PC-9 (cell line): ENCODE data around the gene CLEC18A.

Source experiments
- CTCF ChIP-seq: fragments of 200-600 bp; sonication (generic); conservative IDR thresholded peaks from 2 replicates; pipeline ENCODE4 v1.6.1; 2017; ENCODE audit warnings: mixed run types, antibody characterized with exemption, mild to moderate bottlenecking, moderate library complexity
- EZH2 ChIP-seq: fragments of 200-600 bp; sonication (generic); IDR thresholded peaks from 2 replicates; pipeline ENCODE4 v1.8.0; 2017; ENCODE audit warnings: antibody characterized with exemption, low read depth

GRCh38 chr16:69904495-69905170 is 46.5 kb upstream of the CLEC18A start:
- no peak for TF ChIP-seq CTCF
- no peak for TF ChIP-seq EZH2
